Measurements from ENCODE around the gene HLA-A. TPM values are rescaled to one million over a fixed set of nuclear protein-coding genes. Genes with fewer than 3 reads are reported as not detected.

The HLA-A gene
- total RNA-seq, 1 experiment from 2014 or later, result 251 TPM

GRCh38 chr6:29989211-29989610 is 46.9 kb downstream of the HLA-A start:
- Histone ChIP-seq H3K79me2 (ENCODE audit: insufficient read depth, low read length) (no peaks in the 10 kb centered on the region), H3K27me3 (ENCODE audit: insufficient read depth, low read length) (no peaks in the 10 kb centered on the region), H3K36me3 (ENCODE audit: control insufficient read depth in 1 of 2, insufficient read depth in 2 of 2, low read length in 2 of 2) (no peaks in the 10 kb centered on the region), H3K4me2 (ENCODE audit: low read length) (no peak overlapping the region), H3K9me2 (ENCODE audit: insufficient read depth) (no peaks in the 10 kb centered on the region), H3K9ac (ENCODE audit: low read length) (no peak overlapping the region), H3K4me1 (ENCODE audit: control insufficient read depth in 1 of 2, insufficient read depth in 2 of 2, low read length in 2 of 2) (peaks cover 0 to 19% of the 10 kb centered on the region in 2 experiments; a peak in 2 of 4 replicates), H3K27ac (ENCODE audit: low read depth, low read length) (no peak overlapping the region), H3K4me3 (replicated peaks in 1 of 2; ENCODE audit: low read depth in 1 of 2, low read length in 2 of 2) (no peak overlapping the region), H3K9me3 (ENCODE audit: control insufficient read depth in 1 of 2, insufficient read depth in 1 of 2, low read depth in 1 of 2, low read length in 2 of 2) (no peaks in the 10 kb centered on the region), H2AFZ (ENCODE audit: low read depth, low read length, poor library complexity, severe bottlenecking) (no peak overlapping the region), H4K20me1 (ENCODE audit: insufficient read depth) (no peaks in the 10 kb centered on the region)
- no TSS peak for BruUV-seq (replicated peaks)
- DNase-seq (ENCODE audit: low read depth, low spot score) (no peak), ATAC-seq (no peak)
- intact Hi-C loops (cut with micrococcal nuclease), result no loop called here
- RAD21 ChIA-PET (ENCODE audit: low non-redundant PET in 1 of 2, low total read pairs in 2 of 2, uncharacterized antibody in 2 of 2, unreplicated experiment in 2 of 2), result no interaction called here
- CTCF ChIA-PET, result no interaction called here
- POLR2A ChIA-PET, result no interaction called here
- TF ChIP-seq ELF1 (IDR thresholded peaks at IDR 0.05; ENCODE audit: borderline replicate concordance, low read depth) (no peak), POLR2AphosphoS5 (IDR thresholded peaks at IDR 0.05; ENCODE audit: low read depth, low read length) (no peak), CEBPB (IDR thresholded peaks at IDR 0.05; ENCODE audit: low read depth) (0 out of 2 replicates have a peak, but pooled peaks have one; percentile 32), POLR2A (IDR thresholded peaks at IDR 0.05; ENCODE audit: borderline replicate concordance, extremely low read depth, insufficient read depth, insufficient read length) (no peak), ZBTB33 (IDR thresholded peaks at IDR 0.05; ENCODE audit: extremely low read depth, insufficient replicate concordance, low read length) (no peak), ZNF274 (IDR thresholded peaks at IDR 0.05; ENCODE audit: low read depth, low read length) (no peak), ATF3 (IDR thresholded peaks at IDR 0.05) (no peak), SP1 (IDR thresholded peaks at IDR 0.05; ENCODE audit: low read depth) (no peak), CBX3 (IDR thresholded peaks at IDR 0.05; ENCODE audit: low read depth) (no peak)

GRCh38 chr6:29990931-29991330 is 48.6 kb downstream of the HLA-A start:
- H2AFZ ChIP-seq (ENCODE audit: low read depth, low read length, poor library complexity, severe bottlenecking), result no peak overlapping the region
- DNase-seq (ENCODE audit: low read depth, low spot score) (no peak), ATAC-seq (no peak)
- no peaks in the 10 kb centered on the region for H3K9me2 ChIP-seq (ENCODE audit: insufficient read depth)
- H3K4me1 ChIP-seq (ENCODE audit: control insufficient read depth in 1 of 2, insufficient read depth in 2 of 2, low read length in 2 of 2), result peaks cover 0 to 19% of the 10 kb centered on the region in 2 experiments; a peak in 3 of 4 replicates
- ChIA-PET RAD21 (ENCODE audit: low non-redundant PET in 1 of 2, low total read pairs in 2 of 2, uncharacterized antibody in 2 of 2, unreplicated experiment in 2 of 2) (no interaction called here), CTCF (no interaction called here), POLR2A (no interaction called here)
- no peaks in the 10 kb centered on the region for H3K27me3 ChIP-seq (ENCODE audit: insufficient read depth, low read length)
- no peak overlapping the region for H3K4me2 ChIP-seq (ENCODE audit: low read length)
- H3K36me3 ChIP-seq (ENCODE audit: control insufficient read depth in 1 of 2, insufficient read depth in 2 of 2, low read length in 2 of 2), result no peaks in the 10 kb centered on the region
- no peaks in the 10 kb centered on the region for H3K9me3 ChIP-seq (ENCODE audit: control insufficient read depth in 1 of 2, insufficient read depth in 1 of 2, low read depth in 1 of 2, low read length in 2 of 2)
- no peak overlapping the region for H3K27ac ChIP-seq (ENCODE audit: low read depth, low read length)
- H3K79me2 ChIP-seq (ENCODE audit: insufficient read depth, low read length), result no peaks in the 10 kb centered on the region
- intact Hi-C loops (cut with micrococcal nuclease), result no loop called here
- no peak overlapping the region for H3K4me3 ChIP-seq (replicated peaks in 1 of 2; ENCODE audit: low read depth in 1 of 2, low read length in 2 of 2)
- H4K20me1 ChIP-seq (ENCODE audit: insufficient read depth), result no peaks in the 10 kb centered on the region
- no TSS peak for BruUV-seq (replicated peaks)
- no peak overlapping the region for H3K9ac ChIP-seq (ENCODE audit: low read length)
- TF ChIP-seq ZNF274 (IDR thresholded peaks at IDR 0.05; ENCODE audit: low read depth, low read length) (no peak), ATF3 (IDR thresholded peaks at IDR 0.05) (no peak), SIN3A (IDR thresholded peaks at IDR 0.05; ENCODE audit: low read depth) (no peak)

Measured in HCT116 (cell line).